Neural progenitor cell (in vitro differentiated cells): ENCODE measurements around the gene EMC6.
A peak's percentile ranks its signal among the peaks of the same experiment; 100 is the strongest.

Source experiments
- CTCF ChIP-seq: fragments of 200-600 bp; sonication (generic); IDR thresholded peaks from 2 replicates; pipeline ENCODE4 v1.5.1; 2017; ENCODE audit warnings: antibody characterized with exemption, mild to moderate bottlenecking
- EZH2phosphoT487 ChIP-seq: fragments of 200-600 bp; sonication (generic); IDR thresholded peaks from 2 replicates; pipeline ENCODE4 v1.6.1; 2017; ENCODE audit warnings: antibody characterized with exemption

- no peak for TF ChIP-seq CTCF
- peak; percentile 82 for TF ChIP-seq EZH2phosphoT487
These were observed 27.3 kb downstream of the EMC6 start, which contains the start of gene P2RX5 for GRCh38 chr17:3695723-3696411.
